ENCODE results near the gene TOX2. TPM values are rescaled to one million over a fixed set of nuclear protein-coding genes. Genes with fewer than 3 reads are reported as not detected.

The TOX2 gene
- total RNA-seq, 2 experiments from 2014 or later, result 0.23 TPM; not detected in 1

GRCh38 chr20:43942667-43943285 is 28.1 kb downstream of the TOX2 start:
- peak overlapping the region; percentile 57; the same call in 1 of the 2 replicates for H2AFZ ChIP-seq (ENCODE audit: low read length)
- no peaks in the 10 kb centered on the region for H3K9me3 ChIP-seq (ENCODE audit: low read length)
- H4K20me1 ChIP-seq (ENCODE audit: insufficient read depth, low read length), result no peaks in the 10 kb centered on the region
- peaks cover 22% of the 10 kb centered on the region for H3K4me1 ChIP-seq (ENCODE audit: insufficient read depth, low read length, poor library complexity, severe bottlenecking)
- H3K9me2 ChIP-seq (ENCODE audit: insufficient read depth, low read length), result no peaks in the 10 kb centered on the region
- TF ChIP-seq, protein P1, sequence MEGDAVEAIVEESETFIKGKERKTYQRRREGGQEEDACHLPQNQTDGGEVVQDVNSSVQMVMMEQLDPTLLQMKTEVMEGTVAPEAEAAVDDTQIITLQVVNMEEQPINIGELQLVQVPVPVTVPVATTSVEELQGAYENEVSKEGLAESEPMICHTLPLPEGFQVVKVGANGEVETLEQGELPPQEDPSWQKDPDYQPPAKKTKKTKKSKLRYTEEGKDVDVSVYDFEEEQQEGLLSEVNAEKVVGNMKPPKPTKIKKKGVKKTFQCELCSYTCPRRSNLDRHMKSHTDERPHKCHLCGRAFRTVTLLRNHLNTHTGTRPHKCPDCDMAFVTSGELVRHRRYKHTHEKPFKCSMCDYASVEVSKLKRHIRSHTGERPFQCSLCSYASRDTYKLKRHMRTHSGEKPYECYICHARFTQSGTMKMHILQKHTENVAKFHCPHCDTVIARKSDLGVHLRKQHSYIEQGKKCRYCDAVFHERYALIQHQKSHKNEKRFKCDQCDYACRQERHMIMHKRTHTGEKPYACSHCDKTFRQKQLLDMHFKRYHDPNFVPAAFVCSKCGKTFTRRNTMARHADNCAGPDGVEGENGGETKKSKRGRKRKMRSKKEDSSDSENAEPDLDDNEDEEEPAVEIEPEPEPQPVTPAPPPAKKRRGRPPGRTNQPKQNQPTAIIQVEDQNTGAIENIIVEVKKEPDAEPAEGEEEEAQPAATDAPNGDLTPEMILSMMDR (conservative IDR thresholded peaks at IDR 0.05; ENCODE audit: low read length), result no peak
- no peak for TF ChIP-seq EZH2phosphoT487 (IDR thresholded peaks at IDR 0.05; ENCODE audit: borderline replicate concordance, low read depth, low read length)
- intact Hi-C loops (cut with micrococcal nuclease; ENCODE audit: unreplicated experiment), result no loop called here
- no TSS peak for BruUV-seq (replicated peaks)
- peak; percentile 31 for DNase-seq (ENCODE audit: low spot score)
- peak overlapping the region; percentile 10 for H3K27ac ChIP-seq (ENCODE audit: low read depth, low read length, poor library complexity, severe bottlenecking)
- H3K4me3 ChIP-seq (ENCODE audit: low read depth, low read length, poor library complexity, severe bottlenecking), result peak overlapping the region; percentile 31
- H3K4me2 ChIP-seq (ENCODE audit: low read length), result peak overlapping the region; percentile 51; the same call in 1 of the 2 replicates
- ChIA-PET CTCF (ENCODE audit: unreplicated experiment) (no interaction called here), POLR2A (interaction anchor here (1.0 to 1.1 kb wide), 3 partner anchors 9 to 134 kb away, joined by 3 to 4 read pairs (median 3); no protein-coding TSS in a partner anchor)
- no peaks in the 10 kb centered on the region for H3K79me2 ChIP-seq (ENCODE audit: insufficient read depth, low read depth, low read length)
- H3K36me3 ChIP-seq (ENCODE audit: insufficient read depth, low read length), result no peaks in the 10 kb centered on the region

DNA sequence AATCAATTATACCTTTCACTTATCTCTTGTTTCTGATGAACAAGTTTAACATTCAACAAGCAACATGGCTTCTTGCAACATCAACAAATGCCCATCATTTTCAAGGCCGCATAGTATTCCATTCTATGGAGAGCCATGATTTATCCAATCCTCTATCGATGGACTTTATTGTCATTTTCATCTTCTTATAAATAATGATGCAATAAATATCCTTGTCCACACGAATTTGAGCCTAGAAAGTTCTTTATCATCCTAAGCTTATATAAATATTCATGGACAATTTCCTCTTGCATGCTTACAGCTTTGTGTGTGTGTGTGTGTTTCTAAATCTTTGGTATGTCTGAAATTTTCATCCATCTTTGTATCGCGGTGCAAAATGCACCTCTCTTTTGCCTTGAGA is 29.1 kb downstream of the TOX2 start:
- Histone ChIP-seq H4K20me1 (ENCODE audit: insufficient read depth, low read length) (no peaks in the 10 kb centered on the region), H3K36me3 (ENCODE audit: insufficient read depth, low read length) (no peaks in the 10 kb centered on the region), H3K9me3 (ENCODE audit: low read length) (no peaks in the 10 kb centered on the region), H3K79me2 (ENCODE audit: insufficient read depth, low read depth, low read length) (no peaks in the 10 kb centered on the region), H3K4me3 (ENCODE audit: low read depth, low read length, poor library complexity, severe bottlenecking) (no peak overlapping the region), H3K27ac (ENCODE audit: low read depth, low read length, poor library complexity, severe bottlenecking) (no peak overlapping the region), H3K4me1 (ENCODE audit: insufficient read depth, low read length, poor library complexity, severe bottlenecking) (peaks cover 22% of the 10 kb centered on the region), H3K9me2 (ENCODE audit: insufficient read depth, low read length) (no peaks in the 10 kb centered on the region), H2AFZ (ENCODE audit: low read length) (no peak overlapping the region; the same call in 1 of the 2 replicates), H3K4me2 (ENCODE audit: low read length) (no peak overlapping the region)
- ChIA-PET CTCF (ENCODE audit: unreplicated experiment) (interaction anchor here (1.0 kb wide), 1 partner anchor 12 kb away, joined by 3 read pairs; no protein-coding TSS in a partner anchor), POLR2A (no interaction called here)
- intact Hi-C loops (cut with micrococcal nuclease; ENCODE audit: unreplicated experiment), result no loop called here
- TF ChIP-seq EZH2phosphoT487 (IDR thresholded peaks at IDR 0.05; ENCODE audit: borderline replicate concordance, low read depth, low read length), result no peak
- TF ChIP-seq, protein P1 (conservative IDR thresholded peaks at IDR 0.05; ENCODE audit: low read length), result no peak
- no TSS peak for BruUV-seq (replicated peaks)
- no peak for DNase-seq (ENCODE audit: low spot score)

- no peak overlapping the region for H3K27ac ChIP-seq (ENCODE audit: low read depth, low read length, poor library complexity, severe bottlenecking)
- H3K4me2 ChIP-seq (ENCODE audit: low read length), result no peak overlapping the region
- H4K20me1 ChIP-seq (ENCODE audit: insufficient read depth, low read length), result no peaks in the 10 kb centered on the region
- POLR2A ChIA-PET, result interaction anchor here (0.7 kb wide), 1 partner anchor 9 kb away, joined by 4 read pairs; no protein-coding TSS in a partner anchor
- no peak overlapping the region for H3K4me3 ChIP-seq (ENCODE audit: low read depth, low read length, poor library complexity, severe bottlenecking)
- no TSS peak for BruUV-seq (replicated peaks)
- CTCF ChIA-PET (ENCODE audit: unreplicated experiment), result interaction anchor here (1.0 kb wide), 1 partner anchor 11 kb away, joined by 3 read pairs; no protein-coding TSS in a partner anchor
- H3K9me2 ChIP-seq (ENCODE audit: insufficient read depth, low read length), result no peaks in the 10 kb centered on the region
- no peaks in the 10 kb centered on the region for H3K79me2 ChIP-seq (ENCODE audit: insufficient read depth, low read depth, low read length)
- intact Hi-C loops (cut with micrococcal nuclease; ENCODE audit: unreplicated experiment), result no loop called here
- no peak overlapping the region for H2AFZ ChIP-seq (ENCODE audit: low read length)
- no peak for TF ChIP-seq EZH2phosphoT487 (IDR thresholded peaks at IDR 0.05; ENCODE audit: borderline replicate concordance, low read depth, low read length)
- TF ChIP-seq, protein P1 (conservative IDR thresholded peaks at IDR 0.05; ENCODE audit: low read length), result no peak
- H3K9me3 ChIP-seq (ENCODE audit: low read length), result no peaks in the 10 kb centered on the region
- H3K4me1 ChIP-seq (ENCODE audit: insufficient read depth, low read length, poor library complexity, severe bottlenecking), result peaks cover 32% of the 10 kb centered on the region
- H3K36me3 ChIP-seq (ENCODE audit: insufficient read depth, low read length), result no peaks in the 10 kb centered on the region
- DNase-seq (ENCODE audit: low spot score), result no peak
Observed at GRCh38 chr20:43944653-43945235, 30.1 kb downstream of the TOX2 start.
